HCT116 (cell line): ENCODE results near the gene PKP1. TPM values are rescaled to one million over a fixed set of nuclear protein-coding genes. Genes with fewer than 3 reads are reported as not detected.

Experiments used
- ATAC-seq: fragments of 200-7000 bp; cut with Tn5 transposase; 2 replicates; pipeline ENCODE4 v1.9.1; 2020; ENCODE audit warnings: mild to moderate bottlenecking, moderate library complexity
- BruUV-seq: library from RNA; stranded (reverse); fragments of 400-500 nt; replicated peaks from 2 replicates; lab custom pipeline; 2021; lab: Mats Ljungman, UMichigan
- CTCF ChIA-PET: fragments of 300-600 bp; sonication (Branson Sonifier 250); formaldehyde crosslinking; loops from one replicate; lab custom pipeline; 2021; ENCODE audit warnings: antibody characterized with exemption; lab: Charles Lee
- POLR2A ChIA-PET: fragments of 300-600, 350-600 bp; sonication (Branson Sonifier 250); formaldehyde crosslinking; loops from one replicate; lab custom pipeline; 2021; ENCODE audit warnings: antibody characterized with exemption; lab: Charles Lee
- RAD21 ChIA-PET, 2 experiments: fragments of 300-600 bp; sonication (Branson Sonifier 250); formaldehyde crosslinking; loops; one replicate each; lab custom pipeline; 2023; ENCODE audit warnings: low total read pairs in 2 of 2; ENCODE audit not compliant: uncharacterized antibody in 2 of 2, unreplicated experiment in 2 of 2, low non-redundant PET in 1 of 2; lab: Charles Lee
- DNase-seq: peaks from one replicate; pipeline ENCODE4 v3.0.0-alpha.2; 2010; ENCODE audit warnings: low read depth, low spot score
- H2AFZ ChIP-seq: fragments of 200-600 bp; shearing (Covaris generic), sonication (generic); 2 replicates; pipeline ENCODE4 v1.6.1; 2017; ENCODE audit warnings: low read depth, mixed run types, mixed read lengths, antibody characterized with exemption, low read length; ENCODE audit not compliant: poor library complexity, severe bottlenecking
- H3K27ac ChIP-seq: 2 replicates; pipeline ENCODE4 v1.5.1; 2012; ENCODE audit warnings: low read depth, low read length
- H3K27me3 ChIP-seq: fragments of 200-600 bp; sonication (generic); 2 replicates; pipeline ENCODE4 v1.6.1; 2016; ENCODE audit warnings: mixed run types, low read length, mixed read lengths; ENCODE audit not compliant: insufficient read depth
- H3K36me3 ChIP-seq, 2 experiments: fragments of 200-500 bp in 1 of 2; fragments of 200-600 bp in 1 of 2; sonication (Bioruptor generic) in 1 of 2; sonication (generic) in 1 of 2; 2 replicates each; pipeline versions ENCODE4 v1.5.1 to v1.6.1; 2014 to 2016; ENCODE audit warnings: low read length in 2 of 2, inconsistent platforms in 1 of 2, mixed read lengths in 1 of 2, mixed run types in 1 of 2; ENCODE audit not compliant: insufficient read depth in 2 of 2, control insufficient read depth in 1 of 2
- H3K4me1 ChIP-seq, 2 experiments: fragments of 200-600 bp in 1 of 2; sonication (generic) in 1 of 2; 2 replicates each; pipeline versions ENCODE4 v1.5.1 to v1.6.1; 2012 to 2017; ENCODE audit warnings: low read length in 2 of 2, inconsistent platforms in 1 of 2, mild to moderate bottlenecking in 1 of 2, mixed read lengths in 1 of 2, mixed run types in 1 of 2, moderate library complexity in 1 of 2; ENCODE audit not compliant: insufficient read depth in 2 of 2, control insufficient read depth in 1 of 2
- H3K4me2 ChIP-seq: fragments of 200-600 bp; sonication (generic); 2 replicates; pipeline ENCODE4 v1.6.1; 2017; ENCODE audit warnings: mixed run types, low read length, mixed read lengths
- H3K4me3 ChIP-seq, 2 experiments: fragments of 200-600 bp in 1 of 2; sonication (generic) in 1 of 2; replicated peaks in 1 of 2; 2 replicates each; pipeline ENCODE4 v1.5.1; 2011 to 2016; ENCODE audit warnings: low read length in 2 of 2, control low read depth in 1 of 2, low read depth in 1 of 2, mild to moderate bottlenecking in 1 of 2, mixed read lengths in 1 of 2, mixed run types in 1 of 2
- H3K79me2 ChIP-seq: fragments of 200-600 bp; sonication (generic); 2 replicates; pipeline ENCODE4 v1.6.1; 2017; ENCODE audit warnings: mild to moderate bottlenecking, mixed run types, low read length, moderate library complexity, mixed read lengths; ENCODE audit not compliant: insufficient read depth
- H3K9ac ChIP-seq: fragments of 200-600 bp; sonication (generic); 2 replicates; pipeline ENCODE4 v1.6.1; 2016; ENCODE audit warnings: low read length, mixed read lengths
- H3K9me2 ChIP-seq: fragments of 200-600 bp; sonication (generic), shearing (Covaris generic); 2 replicates; pipeline ENCODE4 v1.6.1; 2017; ENCODE audit warnings: mixed run types, mild to moderate bottlenecking, moderate library complexity; ENCODE audit not compliant: insufficient read depth
- H3K9me3 ChIP-seq, 2 experiments: fragments of 200-500 bp in 1 of 2; fragments of 200-600 bp in 1 of 2; sonication (Bioruptor generic) in 1 of 2; sonication (generic) in 1 of 2; 2 replicates each; pipeline ENCODE4 v1.6.1; 2014 to 2017; ENCODE audit warnings: low read length in 2 of 2, mixed read lengths in 2 of 2, inconsistent platforms in 1 of 2, low read depth in 1 of 2, mild to moderate bottlenecking in 1 of 2, mixed run types in 1 of 2, moderate library complexity in 1 of 2; ENCODE audit not compliant: control insufficient read depth in 1 of 2, insufficient read depth in 1 of 2
- H4K20me1 ChIP-seq: fragments of 200-600 bp; sonication (generic), shearing (Covaris generic); 2 replicates; pipeline ENCODE4 v1.6.1; 2017; ENCODE audit warnings: mixed run types, mild to moderate bottlenecking, moderate library complexity; ENCODE audit not compliant: insufficient read depth
- CTCF ChIP-seq, 3 experiments: fragments of 200-600 bp in 1 of 3; sonication (generic) in 1 of 3; IDR thresholded peaks in 2 of 3; conservative IDR thresholded peaks in 1 of 3; 2 replicates each; pipeline ENCODE4 v1.5.1; 2012 to 2017; ENCODE audit warnings: low read depth in 2 of 3, low read length in 2 of 3, antibody characterized with exemption in 1 of 3, borderline replicate concordance in 1 of 3, control low read depth in 1 of 3, mild to moderate bottlenecking in 1 of 3, mixed read lengths in 1 of 3, mixed run types in 1 of 3, moderate library complexity in 1 of 3; ENCODE audit not compliant: insufficient read depth in 1 of 3
- EZH2phosphoT487 ChIP-seq: fragments of 200-600 bp; IDR thresholded peaks from 2 replicates; pipeline ENCODE4 v1.6.1; 2018; ENCODE audit warnings: antibody characterized with exemption, borderline replicate concordance
- FOSL1 ChIP-seq: IDR thresholded peaks from 2 replicates; pipeline ENCODE4 v1.6.1; 2012; ENCODE audit warnings: low read depth
- POLR2AphosphoS5 ChIP-seq: IDR thresholded peaks from 2 replicates; pipeline ENCODE4 v1.6.1; 2011; ENCODE audit warnings: mild to moderate bottlenecking, low read depth, low read length, moderate library complexity
- RAD21 ChIP-seq: IDR thresholded peaks from 2 replicates; pipeline ENCODE4 v1.6.1; 2012; ENCODE audit warnings: low read depth, mild to moderate bottlenecking
- SP1 ChIP-seq: IDR thresholded peaks from 2 replicates; pipeline ENCODE4 v1.6.1; 2012; ENCODE audit warnings: low read depth
- YY1 ChIP-seq: IDR thresholded peaks from 2 replicates; pipeline ENCODE4 v1.6.1; 2011; ENCODE audit warnings: low read length, low read depth, moderate library complexity, mild to moderate bottlenecking; ENCODE audit not compliant: insufficient replicate concordance; ENCODE audit errors: extremely low read depth
- intact Hi-C: fragments of 100-400 bp; cut with micrococcal nuclease; formaldehyde crosslinking; loops from 2 replicates; pipeline ENCODE4 v1.10.0; 2022
- total RNA-seq: library from RNA; stranded (reverse); gene quantifications from one replicate; pipeline ENCODE4 v1.2.1, GENCODE V29; 2021; ENCODE audit not compliant: unreplicated experiment
- TF ChIP-seq, protein P1 (sequence below): IDR thresholded peaks from 2 replicates; pipeline ENCODE4 v1.6.1; 2012; ENCODE audit warnings: low read depth

PKP1 gene
- total RNA-seq, 1 experiment from 2014 or later: 0.07 TPM

DNA sequence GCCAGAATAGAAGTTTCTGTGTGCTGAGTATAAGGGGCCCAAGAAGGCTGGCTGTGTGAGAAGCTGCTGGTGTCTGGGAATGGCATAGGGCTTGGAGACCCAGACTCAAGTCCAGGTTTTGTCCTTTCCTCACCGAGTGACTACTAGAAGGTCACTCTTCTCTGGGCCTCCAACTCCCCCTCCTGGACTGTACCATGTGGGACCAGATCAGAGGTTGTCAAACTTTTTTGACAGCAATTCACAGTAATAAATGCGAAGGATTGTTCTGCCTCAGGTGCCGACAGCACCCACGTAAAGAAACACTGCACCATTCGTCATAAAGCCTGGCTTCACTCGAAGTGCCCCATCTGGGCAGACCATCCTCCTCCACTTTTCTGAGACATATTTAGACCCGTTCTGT, 29.0 kb downstream of the PKP1 start:
- no peak for DNase-seq
- no peak overlapping the region for H3K4me2 ChIP-seq
- POLR2A ChIA-PET: no interaction called here

More for the DNA sequence above, 29.0 kb downstream of the PKP1 start:
- H2AFZ ChIP-seq: no peak overlapping the region
- H3K79me2 ChIP-seq: no peaks in the 10 kb centered on the region
- TF ChIP-seq RAD21 (peak; percentile 75), FOSL1 (no peak), SP1 (no peak), CTCF (IDR thresholded peaks at IDR 0.05 in 2 of 3, conservative IDR thresholded peaks at IDR 0.05 in 1 of 3; ENCODE audit: borderline replicate concordance in 1 of 3, insufficient read depth in 1 of 3, low read depth in 2 of 3, low read length in 2 of 3) (peak in 1 of 3 experiments; percentile 46; a peak in 1 of 6 replicates), YY1 (no peak), POLR2AphosphoS5 (no peak), EZH2phosphoT487 (no peak)
- TF ChIP-seq, protein P1, sequence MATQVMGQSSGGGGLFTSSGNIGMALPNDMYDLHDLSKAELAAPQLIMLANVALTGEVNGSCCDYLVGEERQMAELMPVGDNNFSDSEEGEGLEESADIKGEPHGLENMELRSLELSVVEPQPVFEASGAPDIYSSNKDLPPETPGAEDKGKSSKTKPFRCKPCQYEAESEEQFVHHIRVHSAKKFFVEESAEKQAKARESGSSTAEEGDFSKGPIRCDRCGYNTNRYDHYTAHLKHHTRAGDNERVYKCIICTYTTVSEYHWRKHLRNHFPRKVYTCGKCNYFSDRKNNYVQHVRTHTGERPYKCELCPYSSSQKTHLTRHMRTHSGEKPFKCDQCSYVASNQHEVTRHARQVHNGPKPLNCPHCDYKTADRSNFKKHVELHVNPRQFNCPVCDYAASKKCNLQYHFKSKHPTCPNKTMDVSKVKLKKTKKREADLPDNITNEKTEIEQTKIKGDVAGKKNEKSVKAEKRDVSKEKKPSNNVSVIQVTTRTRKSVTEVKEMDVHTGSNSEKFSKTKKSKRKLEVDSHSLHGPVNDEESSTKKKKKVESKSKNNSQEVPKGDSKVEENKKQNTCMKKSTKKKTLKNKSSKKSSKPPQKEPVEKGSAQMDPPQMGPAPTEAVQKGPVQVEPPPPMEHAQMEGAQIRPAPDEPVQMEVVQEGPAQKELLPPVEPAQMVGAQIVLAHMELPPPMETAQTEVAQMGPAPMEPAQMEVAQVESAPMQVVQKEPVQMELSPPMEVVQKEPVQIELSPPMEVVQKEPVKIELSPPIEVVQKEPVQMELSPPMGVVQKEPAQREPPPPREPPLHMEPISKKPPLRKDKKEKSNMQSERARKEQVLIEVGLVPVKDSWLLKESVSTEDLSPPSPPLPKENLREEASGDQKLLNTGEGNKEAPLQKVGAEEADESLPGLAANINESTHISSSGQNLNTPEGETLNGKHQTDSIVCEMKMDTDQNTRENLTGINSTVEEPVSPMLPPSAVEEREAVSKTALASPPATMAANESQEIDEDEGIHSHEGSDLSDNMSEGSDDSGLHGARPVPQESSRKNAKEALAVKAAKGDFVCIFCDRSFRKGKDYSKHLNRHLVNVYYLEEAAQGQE: no peak
- H3K9me3 ChIP-seq: no peaks in the 10 kb centered on the region
- no peak for ATAC-seq
- H4K20me1 ChIP-seq: no peaks in the 10 kb centered on the region
- intact Hi-C loops: no loop called here
- H3K4me3 ChIP-seq: no peak overlapping the region
- BruUV-seq: no TSS peak
- H3K9me2 ChIP-seq: no peaks in the 10 kb centered on the region
- no peak overlapping the region for H3K27ac ChIP-seq
- no peak overlapping the region for H3K9ac ChIP-seq
- H3K27me3 ChIP-seq: no peaks in the 10 kb centered on the region
- CTCF ChIA-PET: interaction anchor here (2.2 kb wide), 1 partner anchor 35 kb away, joined by 13 read pairs; no protein-coding TSS in a partner anchor
- H3K4me1 ChIP-seq: peaks cover 31 to 50% of the 10 kb centered on the region in 2 experiments
- RAD21 ChIA-PET: no interaction called here
- H3K36me3 ChIP-seq: no peaks in the 10 kb centered on the region
